Activated CD8-positive, alpha-beta memory T cell treated with anti-CD3 and anti-CD28 coated beads for 1 hour (primary cell): ENCODE measurements around the gene METAP1.
"Not testable (repeated sequence)": the region's sequence is repeated elsewhere in the genome, so short reads cannot be mapped to it uniquely, and the experiment has no call there.

ENCODE experiments used
- DNase-seq, 2 donors: peaks; one replicate each; pipeline ENCODE4 v3.0.0-alpha.2; 2020; ENCODE audit warnings: low read depth in 1 of 2; ENCODE audit errors: extremely low read depth in 1 of 2

Gene METAP1

GRCh38 chr4:98996765-98997068 lies 1.2 kb downstream of the METAP1 start:
- DNase-seq, result no peak

DNA sequence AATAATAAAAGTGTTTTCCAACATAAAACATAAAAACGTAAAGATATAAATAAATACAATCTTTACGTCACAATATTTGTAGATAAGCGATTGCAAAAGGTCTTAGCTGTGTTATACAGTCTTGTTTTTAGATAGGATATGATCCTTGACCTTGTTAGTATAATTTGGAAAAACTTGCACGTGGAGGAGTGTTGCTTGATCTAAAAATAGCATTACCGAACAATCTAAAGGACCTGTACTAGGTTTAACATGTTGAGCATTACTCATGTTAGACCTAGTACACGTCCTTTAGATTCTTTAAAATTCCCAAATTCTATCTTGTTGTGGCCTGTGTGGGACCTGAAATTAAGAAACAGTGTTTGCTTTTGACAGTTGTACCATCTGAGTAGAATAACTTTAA lies 1.6 kb downstream of the METAP1 start:
- no peak for DNase-seq

DNA sequence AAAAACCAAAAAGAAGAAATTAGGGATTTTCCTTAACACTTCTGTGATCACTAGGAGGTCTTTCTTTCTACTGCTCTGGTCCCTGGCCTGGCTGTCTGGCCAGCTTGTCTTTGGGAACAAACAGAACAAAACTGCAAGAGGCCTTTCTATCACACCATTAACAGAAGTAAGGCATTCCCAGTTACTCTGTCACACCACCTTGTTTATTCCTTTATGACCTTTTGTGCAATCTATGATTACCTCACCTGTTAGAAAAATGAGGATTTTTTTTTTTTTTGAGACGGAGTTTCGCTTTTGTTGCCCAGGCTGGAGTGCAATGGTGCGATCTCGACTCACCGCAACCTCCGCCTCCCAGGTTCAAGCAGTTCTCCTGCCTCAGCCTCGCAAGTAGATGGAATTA lies 3.0 kb downstream of the METAP1 start:
- DNase-seq, result no peak

DNA sequence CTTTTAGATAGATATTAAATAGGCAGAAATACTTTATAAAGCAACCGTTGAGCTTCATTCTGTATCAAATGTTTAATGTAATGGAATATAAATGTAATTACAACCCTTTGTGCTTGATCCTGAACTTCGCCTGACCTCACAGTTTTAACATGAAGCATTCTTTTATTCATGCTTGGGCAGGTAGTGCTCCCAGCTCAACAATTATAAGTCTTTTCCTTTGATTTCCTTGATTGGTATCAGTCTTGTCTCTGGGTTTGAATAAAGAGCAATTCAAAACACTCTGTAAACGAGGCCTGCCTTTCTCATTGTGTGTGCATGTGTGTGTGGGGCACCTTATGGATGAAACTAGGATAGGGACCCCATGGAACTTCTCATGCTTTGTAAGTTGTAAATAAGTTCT lies 6.8 kb downstream of the METAP1 start:
- no peak for DNase-seq

DNA sequence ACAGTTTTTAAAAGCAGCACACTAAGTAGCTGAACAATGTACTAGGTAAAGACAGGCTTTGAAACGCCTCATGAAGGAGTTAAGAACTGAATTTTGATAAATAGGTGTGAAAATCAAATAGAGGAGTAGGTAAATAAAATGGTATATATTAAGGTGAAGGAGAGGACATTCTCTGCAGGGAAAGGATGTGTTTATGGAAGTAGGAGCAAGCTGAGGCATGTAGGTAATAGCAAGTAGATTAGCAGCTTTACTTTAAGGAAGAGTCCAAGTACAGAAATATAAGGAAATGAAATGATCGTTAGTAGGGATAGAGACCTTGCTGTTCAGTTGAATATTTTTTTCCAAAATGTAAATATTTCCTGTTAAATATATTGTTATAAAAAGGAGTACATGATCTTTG lies 12.5 kb downstream of the METAP1 start:
- DNase-seq, result no peak

- no peak for DNase-seq
Observed at GRCh38 chr4:99011910-99012309, 16.4 kb downstream of the METAP1 start.

DNA sequence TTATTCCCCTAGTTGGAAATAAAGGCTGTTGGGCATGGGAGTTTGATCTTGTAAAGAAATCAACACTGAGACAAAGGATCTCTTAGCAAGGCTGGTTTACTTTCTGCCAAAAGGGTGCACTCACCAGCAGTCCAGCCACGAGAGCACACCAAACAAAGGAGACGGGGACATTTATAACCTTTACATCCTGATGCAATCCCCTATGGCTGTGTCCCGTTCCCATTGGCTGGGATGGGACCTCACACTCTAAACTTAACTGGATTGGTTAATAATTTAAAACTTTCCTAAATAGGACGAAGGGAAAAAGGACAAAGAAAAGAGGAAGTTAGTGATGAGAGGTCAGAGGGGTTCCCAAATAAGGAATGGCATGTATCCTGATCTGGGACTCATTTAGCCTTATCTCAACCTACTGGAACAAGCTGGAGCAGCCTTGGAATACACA lies 17.9 kb downstream of the METAP1 start:
- DNase-seq, result no peak

DNA sequence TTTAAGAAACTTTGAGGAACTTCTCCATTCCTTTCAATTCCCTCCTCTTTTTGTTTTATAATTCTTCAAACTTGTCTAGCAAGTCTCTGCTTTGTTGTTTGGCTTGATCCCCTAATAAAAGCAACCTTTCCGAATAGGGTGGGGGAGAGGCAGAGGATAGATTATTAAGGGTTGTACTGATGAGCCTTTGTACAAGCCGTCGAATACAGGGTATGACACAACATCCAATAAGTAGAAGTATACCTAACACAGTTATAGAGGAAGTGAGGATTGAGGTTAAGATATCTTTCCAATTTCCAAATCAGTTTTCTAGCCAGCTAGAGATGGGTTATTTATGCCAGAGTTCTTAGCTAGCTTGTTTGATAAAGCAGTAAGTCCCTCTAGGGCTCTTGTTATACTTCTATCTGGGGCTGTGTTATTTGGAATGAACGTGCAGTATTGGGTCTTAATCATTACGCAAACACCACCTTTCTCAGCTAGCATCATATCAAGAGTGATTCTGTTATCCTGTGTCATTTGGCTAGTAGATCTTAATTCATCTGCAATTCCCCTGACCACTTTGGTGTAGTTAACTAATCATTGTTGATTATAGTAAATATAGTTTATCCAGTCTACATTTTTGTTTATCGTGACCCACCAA lies 18.5 kb downstream of the METAP1 start:
- no peak for DNase-seq

DNA sequence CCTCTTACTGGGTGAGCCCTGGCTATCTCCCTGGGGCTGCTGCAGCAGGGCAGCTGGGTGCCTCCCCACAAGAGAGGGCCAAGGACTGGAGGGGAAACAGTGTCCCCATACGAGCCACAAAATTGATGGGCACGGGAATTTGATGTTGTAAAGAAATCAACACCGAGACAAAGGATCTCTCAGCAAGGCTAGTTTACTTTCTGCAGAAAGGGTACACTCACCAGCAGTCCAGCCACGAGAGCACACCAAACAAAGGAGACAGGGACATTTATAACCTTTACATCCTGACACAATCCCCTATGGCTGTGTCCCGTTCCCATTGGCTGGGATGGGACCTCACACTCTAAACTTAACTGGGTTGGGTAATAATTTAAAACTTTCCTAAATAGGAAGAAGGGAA lies 25.9 kb downstream of the METAP1 start:
- DNase-seq, result no peak

GRCh38 chr4:99022566-99022965 lies 27.0 kb downstream of the METAP1 start:
- DNase-seq, result no peak

DNA sequence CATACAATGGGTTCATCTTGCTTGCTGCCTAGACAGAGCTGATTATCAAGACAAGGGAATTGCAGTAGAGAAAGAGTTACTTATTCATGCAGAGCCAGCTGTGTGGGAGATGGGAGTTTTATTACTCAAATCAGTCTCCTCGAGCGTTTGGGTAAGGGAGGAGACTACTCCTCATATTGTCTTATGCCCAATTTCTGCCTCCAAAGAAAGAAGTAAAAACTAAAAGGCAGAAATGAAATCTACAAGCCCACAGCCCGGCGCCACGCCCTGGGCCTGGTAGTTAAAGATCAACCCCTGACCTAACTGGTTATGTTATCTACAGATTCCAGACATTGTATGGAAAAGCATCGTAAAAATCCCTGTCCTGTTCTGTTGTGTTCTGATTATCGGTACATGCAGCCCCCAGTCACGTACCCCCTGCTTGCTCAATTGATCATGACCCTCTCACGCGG lies 28.3 kb downstream of the METAP1 start:
- DNase-seq, result not testable (repeated sequence)

- no peak for DNase-seq
Observed at GRCh38 chr4:99024481-99025275, 29.2 kb downstream of the METAP1 start.

GRCh38 chr4:99025506-99025905 lies 30.0 kb downstream of the METAP1 start:
- no peak for DNase-seq

DNA sequence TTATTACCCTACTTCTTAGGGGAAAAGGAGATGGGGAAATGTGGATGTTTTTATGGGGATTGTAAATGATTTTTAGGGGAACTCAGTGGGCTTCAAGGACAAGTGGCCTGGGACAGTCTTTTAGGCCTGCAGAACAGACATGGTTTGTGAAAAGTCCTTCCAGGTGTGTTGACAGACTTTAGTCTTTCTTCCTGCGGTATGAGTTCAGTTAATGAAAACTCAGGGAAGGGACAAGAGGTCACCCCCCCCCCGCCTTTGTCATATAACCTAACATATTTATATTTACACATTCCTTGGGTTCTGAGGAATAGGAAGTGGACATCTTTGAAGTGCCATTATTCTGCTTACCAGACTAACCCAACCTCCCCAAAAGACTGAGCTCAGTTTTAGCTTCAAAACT lies 31.8 kb downstream of the METAP1 start:
- no peak for DNase-seq

- DNase-seq, result no peak
Observed at GRCh38 chr4:99028187-99028586, 32.7 kb downstream of the METAP1 start.

DNA sequence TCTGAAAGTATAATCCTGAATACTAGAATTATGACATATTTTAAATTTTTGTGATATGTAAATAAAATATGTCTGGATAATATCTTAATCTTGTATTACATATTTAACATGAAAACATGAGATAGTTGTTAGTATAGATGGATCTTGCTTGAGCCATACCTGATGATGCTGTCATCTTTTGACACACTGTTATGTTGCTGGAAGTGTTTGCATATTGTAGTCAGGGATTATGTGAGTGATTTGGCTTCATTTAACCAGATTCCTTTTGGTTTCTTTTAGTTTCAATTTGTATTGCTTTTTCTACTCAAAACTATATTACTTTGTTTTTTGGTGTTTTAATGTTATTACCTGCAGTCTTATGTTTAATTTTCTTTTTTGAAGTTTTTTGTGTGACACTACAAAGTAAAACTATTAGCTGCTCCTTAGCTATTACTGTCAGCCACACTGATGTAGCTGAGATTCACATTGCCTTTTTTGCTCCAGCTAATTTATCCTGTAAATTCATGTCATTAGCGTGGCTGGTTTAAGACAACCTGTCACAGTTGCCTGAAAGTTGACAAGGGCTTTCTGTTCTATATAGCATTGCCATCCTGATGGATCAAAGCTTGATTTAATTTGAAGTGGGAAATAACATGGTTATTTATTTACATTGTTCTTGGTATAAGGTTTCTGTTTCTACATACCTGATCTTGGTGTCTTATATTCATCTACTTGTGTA lies 33.7 kb downstream of the METAP1 start:
- DNase-seq, result no peak

DNA sequence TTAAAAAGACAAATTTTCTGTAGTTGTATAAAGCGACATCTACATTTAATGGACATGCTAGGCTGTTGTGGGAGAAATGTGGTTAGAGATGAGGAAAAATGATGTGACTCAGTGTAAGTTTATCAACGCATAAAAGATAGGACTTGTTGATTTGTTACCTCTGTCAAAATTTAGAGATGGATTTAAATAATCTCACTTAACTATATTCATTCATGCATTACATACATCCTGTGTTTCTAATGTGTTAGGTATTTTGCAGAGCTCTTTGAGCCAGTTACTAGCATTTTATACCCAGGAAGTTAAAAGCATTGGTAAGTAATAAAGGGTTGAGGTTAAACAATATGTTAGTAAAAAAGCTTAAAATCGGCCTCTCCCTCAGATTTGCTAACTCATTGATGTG lies 34.3 kb downstream of the METAP1 start:
- DNase-seq, result no peak

DNA sequence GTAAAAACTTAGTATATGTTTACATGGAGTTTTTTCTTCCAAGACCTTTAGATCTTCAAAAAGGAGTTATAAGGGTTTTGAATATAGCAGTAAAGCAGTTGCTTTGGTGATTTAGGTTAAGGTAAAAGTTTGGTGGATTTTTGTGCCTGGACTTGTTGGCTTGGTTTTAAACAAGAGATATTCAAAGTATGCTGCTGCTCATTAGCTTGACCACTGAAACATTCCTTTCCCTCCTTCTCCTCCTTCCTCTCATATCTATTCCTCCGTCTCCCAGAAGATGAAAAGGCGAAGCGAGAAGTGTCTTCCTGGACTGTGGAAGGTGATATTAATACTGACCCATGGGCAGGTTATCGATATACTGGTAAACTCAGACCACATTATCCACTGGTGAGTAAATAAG lies 38.4 kb downstream of the METAP1 start:
- no peak for DNase-seq

DNA sequence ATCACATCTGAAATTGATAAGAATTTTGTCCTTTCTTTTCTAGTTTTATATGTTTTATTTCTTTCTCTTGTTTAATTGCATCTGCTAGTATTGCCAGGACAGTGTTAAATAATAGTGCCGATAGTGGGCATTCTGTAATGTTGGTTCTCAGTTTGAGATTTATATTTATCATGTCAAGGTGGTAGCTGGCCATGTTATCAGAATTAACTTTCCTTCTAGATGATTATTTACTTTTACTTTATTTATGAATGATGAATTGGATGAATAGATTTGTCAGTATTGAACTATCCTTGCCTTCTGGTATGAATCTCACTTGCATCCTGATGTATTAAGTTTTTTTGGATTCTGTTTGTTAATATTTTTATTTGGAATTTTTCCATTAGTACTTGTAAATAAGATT lies 42.7 kb downstream of the METAP1 start:
- no peak for DNase-seq

DNA sequence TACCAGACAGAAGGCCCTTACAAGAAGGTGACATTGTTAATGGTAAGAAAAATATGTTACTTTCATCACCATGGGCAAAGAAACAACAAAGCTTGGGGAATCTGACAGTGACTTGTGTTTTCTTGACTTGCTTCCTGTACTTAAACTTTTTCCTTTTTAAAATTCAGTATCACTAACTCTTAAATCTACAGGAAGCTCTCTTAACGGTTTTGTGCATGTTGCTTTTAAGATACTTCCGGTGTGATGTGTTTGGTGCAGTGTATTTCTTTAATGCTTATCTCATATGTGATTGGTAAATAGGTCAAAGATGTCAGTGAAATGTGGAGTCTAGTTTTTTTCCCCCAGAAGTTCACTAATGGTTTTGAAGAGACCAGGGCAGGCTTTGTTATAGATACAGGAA lies 47.8 kb downstream of the METAP1 start:
- DNase-seq, result no peak

DNA sequence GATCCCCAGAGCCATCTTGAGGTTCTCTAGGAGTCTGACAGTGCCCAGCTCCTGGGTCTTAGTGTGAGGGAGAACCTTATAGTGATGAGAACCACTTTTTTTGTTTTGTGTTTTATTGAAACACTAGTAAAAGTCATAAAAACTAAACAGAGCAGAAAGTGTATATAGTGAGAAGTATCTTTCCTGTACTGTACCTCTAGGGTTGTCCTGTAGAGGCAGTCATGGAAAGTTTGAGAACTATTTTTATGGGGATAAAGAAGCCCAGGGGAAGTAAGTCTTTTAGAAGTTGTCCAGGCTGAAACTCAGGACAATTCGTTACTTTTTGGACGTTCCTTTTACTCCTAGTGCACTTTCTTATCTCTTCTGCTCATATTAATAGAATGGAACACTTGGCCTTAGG lies 52.2 kb downstream of the METAP1 start:
- DNase-seq, result no peak

DNA sequence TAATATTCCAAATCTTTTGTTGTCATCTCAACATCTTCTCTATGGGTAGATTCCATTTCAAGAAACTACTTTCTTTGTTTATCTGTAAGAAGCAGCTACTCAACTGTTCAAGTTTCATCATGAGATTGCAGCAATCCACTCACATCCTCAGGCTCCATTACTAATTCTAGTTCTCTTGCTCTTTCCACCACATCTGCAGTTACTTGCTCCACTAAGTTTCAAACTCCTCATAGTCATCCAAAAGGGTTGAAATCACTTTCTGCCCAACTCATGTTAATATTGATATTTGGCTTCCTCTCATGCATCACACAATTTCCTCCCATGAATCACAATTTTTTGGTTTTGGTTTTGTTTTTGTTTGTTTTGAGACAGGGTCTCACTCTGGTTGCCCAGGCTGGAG lies 57.4 kb downstream of the METAP1 start:
- DNase-seq, result no peak
